Retinal pigment epithelial cell (primary cell): ENCODE data around the gene PAF1.
A peak's percentile ranks its signal among the peaks of the same experiment; 100 is the strongest.

Source experiments
- DNase-seq: peaks from one replicate; pipeline ENCODE4 v3.0.0-alpha.2; 2010; ENCODE audit warnings: low read depth
- H3K4me3 ChIP-seq: 2 replicates; pipeline ENCODE4 v1.5.1; 2011; ENCODE audit warnings: mild to moderate bottlenecking, low read length, control low read depth, moderate library complexity
- CTCF ChIP-seq: conservative IDR thresholded peaks from 2 replicates; pipeline ENCODE4 v1.5.1; 2011; ENCODE audit warnings: low read depth, low read length, control low read depth, inconsistent platforms

PAF1 gene

GRCh38 chr19:39408392-39409207 lies 17.7 kb upstream of the PAF1 start:
- DNase-seq, result no peak
- H3K4me3 ChIP-seq, result peak overlapping the region; percentile 89
- no peak for TF ChIP-seq CTCF

- H3K4me3 ChIP-seq, result peak overlapping the region; percentile 89
Measured at GRCh38 chr19:39407660-39408391, 16.9 kb upstream of the PAF1 start.

GRCh38 chr19:39407410-39407659 lies 16.4 kb upstream of the PAF1 start:
- no peak for TF ChIP-seq CTCF
- peak overlapping the region; percentile 89 for H3K4me3 ChIP-seq
- no peak for DNase-seq

More at GRCh38 chr19:39407660-39408391, 16.9 kb upstream of the PAF1 start:
- TF ChIP-seq CTCF, result no peak
- no peak for DNase-seq

GRCh38 chr19:39406656-39407409 lies 15.9 kb upstream of the PAF1 start, which contains the start of gene ZFP36:
Gene ZFP36, plus strand, starts transcription at chr19:39406847. Its CDS starts 58 bp downstream, at chr19:39406905.
- H3K4me3 ChIP-seq, result peak within 1 kb of the TSS; percentile 89
- no peak for DNase-seq
- TF ChIP-seq CTCF, result peak; percentile 8

GRCh38 chr19:39405958-39406655 lies 15.2 kb upstream of the PAF1 start:
- DNase-seq, result no peak
- peak overlapping the region; percentile 89 for H3K4me3 ChIP-seq
- no peak for TF ChIP-seq CTCF

- H3K4me3 ChIP-seq, result no peak overlapping the region
- no peak for TF ChIP-seq CTCF
- no peak for DNase-seq
Measured at GRCh38 chr19:39405261-39405957, 14.5 kb upstream of the PAF1 start.
